ENCODE results near the gene NXPH1. TPM values are rescaled to one million over a fixed set of nuclear protein-coding genes. Genes with fewer than 3 reads are reported as not detected.
"Not testable (repeated sequence)": the region's sequence is repeated elsewhere in the genome, so short reads cannot be mapped to it uniquely, and the experiment has no call there.

NXPH1 gene
- total RNA-seq, 4 donors from 2014 or later, result not detected

DNA sequence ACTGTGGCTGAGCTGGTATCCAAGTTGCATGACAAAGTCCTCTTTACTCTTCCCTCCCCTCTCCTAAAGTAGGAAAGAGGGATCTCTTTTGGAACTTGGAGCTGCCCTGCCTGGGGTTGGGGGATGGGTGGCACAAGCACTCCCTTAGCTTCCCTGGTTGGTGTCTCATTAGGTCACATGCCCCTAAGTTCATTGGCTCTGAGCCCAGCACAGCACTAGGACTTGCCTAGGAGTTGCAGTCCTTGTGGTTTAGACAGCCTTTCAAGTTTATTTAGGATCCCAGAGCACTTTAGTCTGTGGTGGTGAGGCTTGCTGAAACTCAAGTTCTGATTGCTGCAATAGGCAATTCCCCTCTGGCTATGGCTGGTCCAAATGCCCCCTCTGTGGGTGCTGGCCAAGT, 281.4 kb downstream of the NXPH1 start:
- no peak for DNase-seq
- TF ChIP-seq, protein P1, sequence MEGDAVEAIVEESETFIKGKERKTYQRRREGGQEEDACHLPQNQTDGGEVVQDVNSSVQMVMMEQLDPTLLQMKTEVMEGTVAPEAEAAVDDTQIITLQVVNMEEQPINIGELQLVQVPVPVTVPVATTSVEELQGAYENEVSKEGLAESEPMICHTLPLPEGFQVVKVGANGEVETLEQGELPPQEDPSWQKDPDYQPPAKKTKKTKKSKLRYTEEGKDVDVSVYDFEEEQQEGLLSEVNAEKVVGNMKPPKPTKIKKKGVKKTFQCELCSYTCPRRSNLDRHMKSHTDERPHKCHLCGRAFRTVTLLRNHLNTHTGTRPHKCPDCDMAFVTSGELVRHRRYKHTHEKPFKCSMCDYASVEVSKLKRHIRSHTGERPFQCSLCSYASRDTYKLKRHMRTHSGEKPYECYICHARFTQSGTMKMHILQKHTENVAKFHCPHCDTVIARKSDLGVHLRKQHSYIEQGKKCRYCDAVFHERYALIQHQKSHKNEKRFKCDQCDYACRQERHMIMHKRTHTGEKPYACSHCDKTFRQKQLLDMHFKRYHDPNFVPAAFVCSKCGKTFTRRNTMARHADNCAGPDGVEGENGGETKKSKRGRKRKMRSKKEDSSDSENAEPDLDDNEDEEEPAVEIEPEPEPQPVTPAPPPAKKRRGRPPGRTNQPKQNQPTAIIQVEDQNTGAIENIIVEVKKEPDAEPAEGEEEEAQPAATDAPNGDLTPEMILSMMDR (IDR thresholded peaks at IDR 0.05 in 4 of 5, conservative IDR thresholded peaks at IDR 0.05 in 1 of 5), result no peak
- TF ChIP-seq POLR2A (IDR thresholded peaks at IDR 0.05), result no peak
- no peak overlapping the region for H3K4me3 ChIP-seq
- no peak overlapping the region for H3K27ac ChIP-seq
- in situ Hi-C loops (cut with MboI; ENCODE audit: low sequenced_read_pairs in 4 of 4) (no loop called here), intact Hi-C loops (cut with DNase I; ENCODE audit: low total_unique reads) (no loop called here)
- H3K9me3 ChIP-seq, result no peaks in the 10 kb centered on the region
- H3K4me1 ChIP-seq, result no peaks in the 10 kb centered on the region
- no peaks in the 10 kb centered on the region for H3K36me3 ChIP-seq
- no peaks in the 10 kb centered on the region for H3K27me3 ChIP-seq
- no peak for ATAC-seq

DNA sequence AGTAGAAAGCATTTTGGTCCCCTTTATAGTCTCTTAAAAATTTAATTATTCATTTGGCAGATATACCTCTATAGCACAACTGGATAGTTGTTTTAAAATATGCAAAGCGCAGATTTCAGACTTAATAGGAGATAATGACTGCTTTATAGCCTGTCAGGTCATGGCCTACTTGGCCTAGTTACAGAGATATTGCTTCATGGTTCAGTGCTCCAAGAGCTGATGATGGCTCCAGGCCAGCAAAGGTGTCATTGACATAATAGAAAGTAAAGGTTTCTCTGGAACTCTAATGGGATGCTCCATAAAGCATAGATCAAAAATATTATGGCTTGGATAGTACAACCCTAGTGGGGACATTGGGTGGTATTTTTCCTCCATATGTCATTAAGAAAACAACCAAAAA, 285.7 kb downstream of the NXPH1 start:
- Histone ChIP-seq H3K27me3 (no peaks in the 10 kb centered on the region), H3K36me3 (no peaks in the 10 kb centered on the region), H3K4me3 (no peak overlapping the region), H3K4me1 (no peaks in the 10 kb centered on the region), H3K27ac (no peak overlapping the region), H3K9me3 (no peaks in the 10 kb centered on the region)
- ATAC-seq (no peak), DNase-seq (no peak)
- intact Hi-C loops (cut with DNase I; ENCODE audit: low total_unique reads) (no loop called here), in situ Hi-C loops (cut with MboI; ENCODE audit: low sequenced_read_pairs in 4 of 4) (no loop called here)
- no peak for TF ChIP-seq POLR2A (IDR thresholded peaks at IDR 0.05)
- TF ChIP-seq, protein P1 (IDR thresholded peaks at IDR 0.05 in 4 of 5, conservative IDR thresholded peaks at IDR 0.05 in 1 of 5), result no peak

DNA sequence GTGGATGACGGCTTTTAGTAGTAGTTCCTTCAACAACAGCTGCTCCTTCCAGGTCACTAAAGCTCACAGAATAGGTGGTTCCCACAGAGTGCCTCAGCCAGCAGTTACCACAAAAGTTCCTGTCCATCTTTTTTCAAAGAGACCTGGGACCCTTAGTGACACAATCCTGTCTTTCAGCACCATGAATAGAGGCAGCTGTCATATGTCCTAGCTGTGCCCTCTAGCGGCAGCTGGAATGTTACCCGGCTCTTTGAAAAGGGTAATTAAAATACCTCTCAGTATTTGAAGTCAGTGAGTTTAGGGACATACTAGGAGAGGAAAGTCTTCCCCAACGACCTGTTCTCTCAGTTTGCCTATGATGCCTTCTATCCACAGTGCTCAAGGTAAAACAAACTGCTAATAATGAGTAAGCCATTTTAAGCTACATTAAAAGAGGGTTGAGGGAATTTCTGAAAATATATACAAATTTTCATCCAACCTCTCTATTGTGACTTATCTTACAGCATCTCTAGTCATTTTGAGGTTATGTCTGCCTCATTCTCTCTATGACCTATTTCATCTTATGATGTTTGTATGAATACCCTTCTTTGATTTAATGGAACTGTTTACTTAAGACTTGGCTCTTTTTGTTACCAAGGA, 290.8 kb downstream of the NXPH1 start:
- intact Hi-C loops (cut with DNase I; ENCODE audit: low total_unique reads) (no loop called here), in situ Hi-C loops (cut with MboI; ENCODE audit: low sequenced_read_pairs in 4 of 4) (no loop called here)
- Histone ChIP-seq H3K36me3 (no peaks in the 10 kb centered on the region), H3K4me1 (no peaks in the 10 kb centered on the region), H3K27ac (no peak overlapping the region), H3K9me3 (no peaks in the 10 kb centered on the region), H3K4me3 (no peak overlapping the region), H3K27me3 (no peaks in the 10 kb centered on the region)
- TF ChIP-seq, protein P1 (IDR thresholded peaks at IDR 0.05 in 4 of 5, conservative IDR thresholded peaks at IDR 0.05 in 1 of 5), result peak in 1 of 5 experiments; percentile 28
- TF ChIP-seq POLR2A (IDR thresholded peaks at IDR 0.05), result no peak
- DNase-seq, result no peak
- ATAC-seq, result no peak

DNA sequence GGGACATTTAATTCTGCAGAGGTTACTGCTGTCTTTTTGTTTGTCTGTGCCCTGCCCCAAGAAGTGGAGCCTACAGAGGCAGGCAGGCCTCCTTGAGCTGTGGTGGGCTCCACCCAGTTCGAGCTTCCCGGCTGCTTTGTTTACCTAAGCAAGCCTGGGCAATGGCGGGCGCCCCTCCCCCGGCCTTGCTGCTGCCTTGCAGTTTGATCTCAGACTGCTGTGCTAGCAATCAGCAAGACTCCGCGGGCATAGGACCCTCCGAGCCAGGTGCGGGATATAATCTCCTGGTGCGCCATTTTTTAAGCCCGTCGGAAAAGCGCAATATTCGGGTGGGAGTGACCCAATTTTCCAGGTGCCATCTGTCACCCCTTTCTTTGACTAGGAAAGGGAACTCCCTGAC, 298.3 kb downstream of the NXPH1 start:
- DNase-seq; intact Hi-C loops (cut with DNase I; ENCODE audit: low total_unique reads); H3K36me3 ChIP-seq; in situ Hi-C loops (cut with MboI; ENCODE audit: low sequenced_read_pairs in 4 of 4); H3K9me3 ChIP-seq; H3K27ac ChIP-seq; H3K27me3 ChIP-seq; ATAC-seq; H3K4me1 ChIP-seq; H3K4me3 ChIP-seq: not testable (repeated sequence)

DNA sequence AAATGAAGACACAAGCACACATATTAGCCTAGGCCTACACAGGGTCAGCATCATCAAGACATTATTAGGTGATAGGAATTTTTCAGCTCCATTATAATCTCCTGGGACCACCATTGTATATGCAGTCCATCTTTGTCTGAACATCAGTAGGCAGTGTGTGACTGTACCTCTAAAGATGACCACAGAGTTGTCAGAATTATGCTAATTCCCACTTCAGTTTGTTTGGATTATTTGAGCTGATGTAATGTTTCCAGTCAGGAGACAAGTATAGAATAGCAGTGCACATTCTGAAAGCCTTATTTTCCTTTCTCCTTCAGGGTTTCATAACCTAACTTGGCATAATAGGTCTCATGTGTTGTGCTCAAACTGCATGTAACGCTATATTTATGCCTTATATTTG, 306.4 kb downstream of the NXPH1 start:
- DNase-seq (no peak), ATAC-seq (no peak)
- in situ Hi-C loops (cut with MboI; ENCODE audit: low sequenced_read_pairs in 4 of 4), result no loop called here
- TF ChIP-seq, protein P1 (IDR thresholded peaks at IDR 0.05 in 4 of 5, conservative IDR thresholded peaks at IDR 0.05 in 1 of 5), result no peak
- no peak for TF ChIP-seq POLR2A (IDR thresholded peaks at IDR 0.05)
- Histone ChIP-seq H3K36me3 (no peaks in the 10 kb centered on the region), H3K27ac (no peak overlapping the region), H3K27me3 (no peaks in the 10 kb centered on the region), H3K4me3 (no peak overlapping the region), H3K9me3 (no peaks in the 10 kb centered on the region), H3K4me1 (no peaks in the 10 kb centered on the region)
- intact Hi-C loops (cut with DNase I; ENCODE audit: low total_unique reads), result no loop called here
